SK-N-SH (cell line): ENCODE data around the gene CCDC126.

Source experiments
- CTCF ChIP-seq: fragments of 200-600 bp; sonication (generic); IDR thresholded peaks from 2 replicates; pipeline ENCODE4 v1.6.1; 2017; ENCODE audit warnings: antibody characterized with exemption, mild to moderate bottlenecking, moderate library complexity
- EP300 ChIP-seq, 2 experiments: IDR thresholded peaks; 2 replicates each; pipeline versions ENCODE4 v1.4.0 to v1.6.1; 2012; ENCODE audit warnings: borderline replicate concordance in 1 of 2, low read depth in 1 of 2, low read length in 1 of 2
- EZH2phosphoT487 ChIP-seq: fragments of 200-600 bp; sonication (generic); IDR thresholded peaks from 2 replicates; pipeline ENCODE4 v1.6.1; 2017; ENCODE audit warnings: low read depth, mixed run types, mild to moderate bottlenecking, antibody characterized with exemption, moderate library complexity, borderline replicate concordance
- FOXM1 ChIP-seq: IDR thresholded peaks from 2 replicates; pipeline ENCODE4 v1.4.0; 2012; ENCODE audit warnings: low read depth, mild to moderate bottlenecking
- JUND ChIP-seq: IDR thresholded peaks from 2 replicates; pipeline ENCODE4 v1.4.0; 2012
- MAX ChIP-seq: IDR thresholded peaks from 2 replicates; pipeline ENCODE4 v1.4.0; 2012; ENCODE audit warnings: low read depth
- POLR2AphosphoS5 ChIP-seq: IDR thresholded peaks from 2 replicates; pipeline ENCODE4 v1.6.1; 2012; ENCODE audit warnings: low read depth, low read length
- SIN3A ChIP-seq: IDR thresholded peaks from 2 replicates; pipeline ENCODE4 v1.6.1; 2012; ENCODE audit warnings: low read depth, mild to moderate bottlenecking, low read length, moderate library complexity, borderline replicate concordance
- SMC3 ChIP-seq: IDR thresholded peaks from 2 replicates; pipeline ENCODE4 v1.6.1; 2012; ENCODE audit warnings: low read depth, low read length, improper control_type of control experiment
- USF1 ChIP-seq: IDR thresholded peaks from 2 replicates; pipeline ENCODE4 v1.4.0; 2012; ENCODE audit warnings: low read depth, borderline replicate concordance
- ZBTB33 ChIP-seq: IDR thresholded peaks from 2 replicates; pipeline ENCODE4 v1.4.0; 2012; ENCODE audit warnings: low read depth, borderline replicate concordance

GRCh38 chr7:23603632-23604295 lies 6.6 kb downstream of the CCDC126 start:
- TF ChIP-seq JUND (no peak), CTCF (no peak), ZBTB33 (no peak), EP300 (IDR thresholded peaks at IDR 0.05; ENCODE audit: borderline replicate concordance in 1 of 2, low read depth in 1 of 2, low read length in 1 of 2) (no peak), POLR2AphosphoS5 (no peak), FOXM1 (no peak), EZH2phosphoT487 (no peak), SMC3 (no peak), MAX (no peak), USF1 (no peak), SIN3A (no peak)
